HL-60 (cell line): ENCODE results near the gene ANKRD23.

Source experiments
- GABPA ChIP-seq: IDR thresholded peaks from 2 replicates; pipeline ENCODE4 v1.6.1; 2012; ENCODE audit warnings: low read depth
- SPI1 ChIP-seq: IDR thresholded peaks from 2 replicates; pipeline ENCODE4 v1.6.1; 2012; ENCODE audit warnings: low read depth, mild to moderate bottlenecking, borderline replicate concordance
- TF ChIP-seq, protein P1 (sequence below): IDR thresholded peaks from one replicate; pipeline ENCODE4 v1.5.1; 2011; ENCODE audit warnings: low read length, control low read depth, inconsistent platforms; ENCODE audit not compliant: insufficient read depth

GRCh38 chr2:96806468-96807126 lies 37.2 kb downstream of the ANKRD23 start:
- TF ChIP-seq SPI1 = no peak
- TF ChIP-seq, protein P1, sequence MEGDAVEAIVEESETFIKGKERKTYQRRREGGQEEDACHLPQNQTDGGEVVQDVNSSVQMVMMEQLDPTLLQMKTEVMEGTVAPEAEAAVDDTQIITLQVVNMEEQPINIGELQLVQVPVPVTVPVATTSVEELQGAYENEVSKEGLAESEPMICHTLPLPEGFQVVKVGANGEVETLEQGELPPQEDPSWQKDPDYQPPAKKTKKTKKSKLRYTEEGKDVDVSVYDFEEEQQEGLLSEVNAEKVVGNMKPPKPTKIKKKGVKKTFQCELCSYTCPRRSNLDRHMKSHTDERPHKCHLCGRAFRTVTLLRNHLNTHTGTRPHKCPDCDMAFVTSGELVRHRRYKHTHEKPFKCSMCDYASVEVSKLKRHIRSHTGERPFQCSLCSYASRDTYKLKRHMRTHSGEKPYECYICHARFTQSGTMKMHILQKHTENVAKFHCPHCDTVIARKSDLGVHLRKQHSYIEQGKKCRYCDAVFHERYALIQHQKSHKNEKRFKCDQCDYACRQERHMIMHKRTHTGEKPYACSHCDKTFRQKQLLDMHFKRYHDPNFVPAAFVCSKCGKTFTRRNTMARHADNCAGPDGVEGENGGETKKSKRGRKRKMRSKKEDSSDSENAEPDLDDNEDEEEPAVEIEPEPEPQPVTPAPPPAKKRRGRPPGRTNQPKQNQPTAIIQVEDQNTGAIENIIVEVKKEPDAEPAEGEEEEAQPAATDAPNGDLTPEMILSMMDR = no peak
- TF ChIP-seq GABPA = no peak
